Endothelial cell of umbilical vein (primary cell): ENCODE measurements around the gene NINL. TPM values are rescaled to one million over a fixed set of nuclear protein-coding genes. Genes with fewer than 3 reads are reported as not detected.

ENCODE experiments used
- BruUV-seq: library from RNA; stranded (reverse); fragments of 400-500 nt; replicated peaks from 2 replicates; lab custom pipeline; 2021; lab: Mats Ljungman, UMichigan
- CTCF ChIA-PET: fragments of 300-600, 350-600 bp; sonication (Branson Sonifier 250); formaldehyde crosslinking; loops from one replicate; lab custom pipeline; 2021; ENCODE audit warnings: antibody characterized with exemption, inconsistent platforms; lab: Charles Lee
- POLR2A ChIA-PET: fragments of 300-600, 350-600 bp; sonication (Branson Sonifier 250); formaldehyde crosslinking; loops from one replicate; lab custom pipeline; 2021; ENCODE audit warnings: antibody characterized with exemption, inconsistent platforms; lab: Charles Lee
- DNase-seq: peaks from one replicate; pipeline ENCODE4 v3.0.0-alpha.2; 2011; ENCODE audit warnings: low read depth, low spot score
- FAIRE-seq: peaks from 2 replicates; lab custom pipeline; 2011; peaks lifted over from hg19 to GRCh38; lab: Jason Lieb, UNC
- H2AFZ ChIP-seq: 2 replicates; pipeline ENCODE4 v1.6.0; 2012; ENCODE audit warnings: low read depth, low read length, control low read depth, inconsistent platforms
- H3K27ac ChIP-seq: 2 replicates; pipeline ENCODE4 v1.5.1; 2011; ENCODE audit warnings: low read depth, mild to moderate bottlenecking, control low read depth, low read length, moderate library complexity; ENCODE audit not compliant: insufficient read depth
- H3K27me3 ChIP-seq, 2 experiments: 2 replicates each; pipeline versions ENCODE4 v1.6.0 to v1.6.1; 2011; ENCODE audit warnings: low read length in 2 of 2, mixed read lengths in 1 of 2; ENCODE audit not compliant: control insufficient read depth in 2 of 2, insufficient read depth in 2 of 2
- H3K36me3 ChIP-seq, 2 experiments: 2 replicates in 1 of 2; 3 replicates in 1 of 2; pipeline ENCODE4 v1.5.1; 2011; ENCODE audit warnings: low read length in 2 of 2, mild to moderate bottlenecking in 1 of 2, moderate library complexity in 1 of 2; ENCODE audit not compliant: control insufficient read depth in 2 of 2, insufficient read depth in 2 of 2; ENCODE audit errors: extremely low read depth in 1 of 2
- H3K4me1 ChIP-seq: 3 replicates; pipeline ENCODE4 v1.5.1; 2011; ENCODE audit warnings: mild to moderate bottlenecking, low read length; ENCODE audit not compliant: control insufficient read depth, insufficient read depth; ENCODE audit errors: extremely low read depth
- H3K4me2 ChIP-seq: 2 replicates; pipeline ENCODE4 v1.6.1; 2011; ENCODE audit warnings: low read length, control low read depth, mixed read lengths; ENCODE audit not compliant: insufficient read depth
- H3K4me3 ChIP-seq, 3 experiments: fragments of 200-600 bp in 1 of 3; sonication (generic), shearing (Covaris generic) in 1 of 3; replicated peaks in 1 of 3; 2 replicates each; pipeline ENCODE4 v1.5.1; 2011 to 2016; ENCODE audit warnings: control low read depth in 3 of 3, low read length in 3 of 3, mild to moderate bottlenecking in 2 of 3, inconsistent platforms in 1 of 3, low read depth in 1 of 3, moderate library complexity in 1 of 3; ENCODE audit not compliant: insufficient read depth in 1 of 3
- H3K79me2 ChIP-seq: 2 replicates; pipeline ENCODE4 v1.6.0; 2012; ENCODE audit warnings: low read length, inconsistent platforms; ENCODE audit not compliant: control insufficient read depth, insufficient read depth
- H3K9ac ChIP-seq: replicated peaks from 2 replicates; pipeline ENCODE3; 2011; ENCODE audit warnings: low read length, control low read depth; ENCODE audit not compliant: insufficient read depth; ENCODE audit errors: extremely low read depth
- H3K9me1 ChIP-seq: replicated peaks from 3 replicates; pipeline ENCODE4 v1.6.0; 2011; ENCODE audit warnings: mild to moderate bottlenecking, low read length; ENCODE audit not compliant: control insufficient read depth, insufficient read depth; ENCODE audit errors: extremely low read depth
- H3K9me3 ChIP-seq: replicated peaks from 2 replicates; pipeline ENCODE4 v1.5.1; 2012; ENCODE audit warnings: low read length, inconsistent platforms; ENCODE audit not compliant: control insufficient read depth, insufficient read depth
- H4K20me1 ChIP-seq: replicated peaks from 2 replicates; pipeline ENCODE3; 2011; ENCODE audit warnings: mild to moderate bottlenecking, low read length; ENCODE audit not compliant: control insufficient read depth, insufficient read depth; ENCODE audit errors: extremely low read depth
- CTCF ChIP-seq, 2 donors: IDR thresholded peaks; 1 replicate in 1 of 2; 2 replicates in 1 of 2; pipeline ENCODE4 v1.5.1; 2011; ENCODE audit warnings: low read length in 2 of 2, mild to moderate bottlenecking in 2 of 2, moderate library complexity in 2 of 2, control low read depth in 1 of 2, inconsistent platforms in 1 of 2, low read depth in 1 of 2; ENCODE audit not compliant: insufficient read depth in 1 of 2; ENCODE audit errors: extremely low read depth in 1 of 2
- FOS ChIP-seq: IDR thresholded peaks from 2 replicates; pipeline ENCODE4 v1.6.1; 2011; ENCODE audit warnings: mild to moderate bottlenecking, low read length, moderate library complexity, borderline replicate concordance; ENCODE audit not compliant: insufficient read depth
- GATA2 ChIP-seq: IDR thresholded peaks from 2 replicates; pipeline ENCODE4 v1.7.0; 2011; ENCODE audit warnings: low read depth, mild to moderate bottlenecking, moderate library complexity, mixed read lengths, low read length; ENCODE audit not compliant: insufficient read length, insufficient read depth
- JUN ChIP-seq: IDR thresholded peaks from 2 replicates; pipeline ENCODE4 v1.6.1; 2011; ENCODE audit warnings: borderline replicate concordance, low read depth; ENCODE audit not compliant: insufficient read length, insufficient read depth
- MAX ChIP-seq: IDR thresholded peaks from 2 replicates; pipeline ENCODE4 v1.6.1; 2011; ENCODE audit not compliant: insufficient read depth, insufficient read length
- MYC ChIP-seq: IDR thresholded peaks from one replicate; pipeline ENCODE4 v1.6.1; 2011; ENCODE audit warnings: mild to moderate bottlenecking, low read depth, low read length
- POLR2A ChIP-seq: IDR thresholded peaks from 2 replicates; pipeline ENCODE4 v1.6.1; 2012; ENCODE audit warnings: low read depth, mild to moderate bottlenecking, control low read depth, low read length
- POLR2AphosphoS5 ChIP-seq: IDR thresholded peaks from 2 replicates; pipeline ENCODE4 v1.6.1; 2012; ENCODE audit warnings: low read depth, mild to moderate bottlenecking, control low read depth, low read length, moderate library complexity; ENCODE audit not compliant: insufficient read depth
- dilution Hi-C: fragments of 300-500 bp; cut with MboI; formaldehyde crosslinking; loops from one replicate; pipeline ENCODE4 v1.15.0; 2019; ENCODE audit warnings: low sequenced_read_pairs; ENCODE audit not compliant: extremely low pct_ligation_motif_present
- intact Hi-C: fragments of 100-400 bp; cut with micrococcal nuclease; formaldehyde crosslinking; loops from one replicate; pipeline ENCODE4 v1.10.0; 2022
- polyA plus RNA-seq, 4 experiments: library from polyadenylated mRNA; depleted of rRNA in 3 of 4; stranded (reverse) in 3 of 4; unstranded in 1 of 4; fragments of >200 nt; gene quantifications; 2 replicates each; pipeline versions ENCODE4 v1.2.1 to v1.2.3, GENCODE V29; 2011 to 2012; ENCODE audit warnings: missing spikeins in 1 of 4
- total RNA-seq: library from RNA; stranded (reverse); gene quantifications from 2 replicates; pipeline ENCODE4 v1.2.3, GENCODE V29; 2021

The NINL gene
- total and polyA plus RNA-seq, 2 donors (not counting 3 experiments of a cell fraction or from before 2014, with no cell fraction given), result 13.2 to 25.5 TPM

GRCh38 chr20:25532015-25532751 is 53.1 kb downstream of the NINL start:
- CTCF ChIA-PET, result interaction anchor here (1.0 to 2.5 kb wide), 4 partner anchors 8 to 25 kb away, joined by 3 to 15 read pairs (median 4); no protein-coding TSS in a partner anchor
- no peak overlapping the region for H3K9ac ChIP-seq
- peaks cover 5% of the 10 kb centered on the region for H3K79me2 ChIP-seq
- no peak overlapping the region for H3K4me3 ChIP-seq
- DNase-seq (peak; percentile 31), FAIRE-seq (no peak)
- no peak overlapping the region for H2AFZ ChIP-seq
- intact Hi-C loops, result no loop called here
- no peaks in the 10 kb centered on the region for H3K9me1 ChIP-seq
- POLR2A ChIA-PET, result no interaction called here
- H3K4me1 ChIP-seq, result peaks cover 11% of the 10 kb centered on the region
- H3K27ac ChIP-seq, result no peak overlapping the region
- H3K36me3 ChIP-seq, result no peaks in the 10 kb centered on the region
- no peaks in the 10 kb centered on the region for H4K20me1 ChIP-seq
- no TSS peak for BruUV-seq
- H3K4me2 ChIP-seq, result no peak overlapping the region
- TF ChIP-seq POLR2A (no peak), CTCF (IDR thresholded peaks at IDR 0.05; ENCODE audit: extremely low read depth in 1 of 2, insufficient read depth in 1 of 2, low read depth in 1 of 2, low read length in 2 of 2) (peak in 1 of 2 donors; percentile 50), GATA2 (no peak)
- H3K27me3 ChIP-seq, result no peaks in the 10 kb centered on the region
- H3K9me3 ChIP-seq, result no peaks in the 10 kb centered on the region
- dilution Hi-C loops, result no loop called here

- no peaks in the 10 kb centered on the region for H3K27me3 ChIP-seq
- no peak for DNase-seq
- H3K4me1 ChIP-seq, result peaks cover 11% of the 10 kb centered on the region
- no peaks in the 10 kb centered on the region for H4K20me1 ChIP-seq
- no peak overlapping the region for H3K4me2 ChIP-seq
- H3K9ac ChIP-seq, result no peak overlapping the region
- peaks cover 5% of the 10 kb centered on the region for H3K79me2 ChIP-seq
- ChIA-PET CTCF (interaction anchor here (1.0 kb wide), 1 partner anchor 11 kb away, joined by 3 read pairs; no protein-coding TSS in a partner anchor), POLR2A (no interaction called here)
- H3K9me1 ChIP-seq, result no peaks in the 10 kb centered on the region
- no peak overlapping the region for H3K4me3 ChIP-seq
- FAIRE-seq, result no peak
- intact Hi-C loops, result no loop called here
- TF ChIP-seq POLR2AphosphoS5 (no peak), MYC (no peak), GATA2 (no peak), FOS (no peak), JUN (no peak), CTCF (IDR thresholded peaks at IDR 0.05; ENCODE audit: extremely low read depth in 1 of 2, insufficient read depth in 1 of 2, low read depth in 1 of 2, low read length in 2 of 2) (no peak), MAX (no peak)
- dilution Hi-C loops, result no loop called here
- H3K27ac ChIP-seq, result no peak overlapping the region
- H3K9me3 ChIP-seq, result no peaks in the 10 kb centered on the region
- H3K36me3 ChIP-seq, result peaks cover 0 to 4% of the 10 kb centered on the region in 2 experiments
- H2AFZ ChIP-seq, result no peak overlapping the region
- no TSS peak for BruUV-seq
Observed at GRCh38 chr20:25529295-25529951, 55.9 kb downstream of the NINL start.
